HCT116 (cell line): ENCODE measurements around the gene NEURL2.

ENCODE experiments used
- ATF3 ChIP-seq: IDR thresholded peaks from 2 replicates; pipeline ENCODE4 v1.6.1; 2012
- CEBPB ChIP-seq: IDR thresholded peaks from 2 replicates; pipeline ENCODE4 v1.6.1; 2012; ENCODE audit warnings: low read depth
- CTCF ChIP-seq, 3 experiments: fragments of 200-600 bp in 1 of 3; sonication (generic) in 1 of 3; IDR thresholded peaks in 2 of 3; conservative IDR thresholded peaks in 1 of 3; 2 replicates each; pipeline ENCODE4 v1.5.1; 2012 to 2017; ENCODE audit warnings: low read depth in 2 of 3, low read length in 2 of 3, antibody characterized with exemption in 1 of 3, borderline replicate concordance in 1 of 3, control low read depth in 1 of 3, mild to moderate bottlenecking in 1 of 3, mixed read lengths in 1 of 3, mixed run types in 1 of 3, moderate library complexity in 1 of 3; ENCODE audit not compliant: insufficient read depth in 1 of 3
- EZH2 ChIP-seq: fragments of 200-600 bp; sonication (generic); IDR thresholded peaks from 2 replicates; pipeline ENCODE4 v1.6.1; 2017; ENCODE audit warnings: antibody characterized with exemption, mixed run types
- EZH2phosphoT487 ChIP-seq: fragments of 200-600 bp; IDR thresholded peaks from 2 replicates; pipeline ENCODE4 v1.6.1; 2018; ENCODE audit warnings: antibody characterized with exemption, borderline replicate concordance
- MAX ChIP-seq: IDR thresholded peaks from 2 replicates; pipeline ENCODE4 v1.6.1; 2012
- POLR2A ChIP-seq: IDR thresholded peaks from 2 replicates; pipeline ENCODE4 v1.7.0; 2011; ENCODE audit warnings: borderline replicate concordance; ENCODE audit not compliant: insufficient read depth, insufficient read length; ENCODE audit errors: extremely low read depth
- POLR2AphosphoS5 ChIP-seq: IDR thresholded peaks from 2 replicates; pipeline ENCODE4 v1.6.1; 2011; ENCODE audit warnings: mild to moderate bottlenecking, low read depth, low read length, moderate library complexity
- SIN3A ChIP-seq: IDR thresholded peaks from 2 replicates; pipeline ENCODE4 v1.6.1; 2012; ENCODE audit warnings: low read depth
- SP1 ChIP-seq: IDR thresholded peaks from 2 replicates; pipeline ENCODE4 v1.6.1; 2012; ENCODE audit warnings: low read depth
- TF ChIP-seq, protein P1 (sequence below): IDR thresholded peaks from 2 replicates; pipeline ENCODE4 v1.6.1; 2012; ENCODE audit warnings: low read depth

DNA sequence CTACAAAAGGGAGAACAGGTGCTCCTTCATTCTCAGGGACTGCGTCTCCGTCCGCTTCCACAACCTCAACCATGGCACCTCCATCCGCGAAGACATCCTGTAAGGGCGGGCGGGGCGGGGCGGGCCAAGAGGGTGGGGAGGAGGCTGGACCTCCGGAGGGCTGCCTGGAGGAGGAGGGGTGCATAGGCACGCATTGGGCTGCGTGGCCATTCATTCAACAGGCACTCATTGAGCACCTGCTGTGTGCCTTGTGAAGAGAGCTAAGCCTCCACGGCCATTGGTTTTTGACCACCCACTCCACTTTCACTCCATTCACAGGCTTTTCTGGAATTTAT, 33.2 kb downstream of the NEURL2 start:
- TF ChIP-seq CTCF (IDR thresholded peaks at IDR 0.05 in 2 of 3, conservative IDR thresholded peaks at IDR 0.05 in 1 of 3; ENCODE audit: borderline replicate concordance in 1 of 3, insufficient read depth in 1 of 3, low read depth in 2 of 3, low read length in 2 of 3), result no peak
- no peak for TF ChIP-seq POLR2AphosphoS5
- no peak for TF ChIP-seq SIN3A
- no peak for TF ChIP-seq POLR2A
- no peak for TF ChIP-seq SP1
- TF ChIP-seq EZH2, result no peak
- no peak for TF ChIP-seq EZH2phosphoT487
- TF ChIP-seq ATF3, result no peak
- no peak for TF ChIP-seq MAX
- no peak for TF ChIP-seq CEBPB
- TF ChIP-seq, protein P1, sequence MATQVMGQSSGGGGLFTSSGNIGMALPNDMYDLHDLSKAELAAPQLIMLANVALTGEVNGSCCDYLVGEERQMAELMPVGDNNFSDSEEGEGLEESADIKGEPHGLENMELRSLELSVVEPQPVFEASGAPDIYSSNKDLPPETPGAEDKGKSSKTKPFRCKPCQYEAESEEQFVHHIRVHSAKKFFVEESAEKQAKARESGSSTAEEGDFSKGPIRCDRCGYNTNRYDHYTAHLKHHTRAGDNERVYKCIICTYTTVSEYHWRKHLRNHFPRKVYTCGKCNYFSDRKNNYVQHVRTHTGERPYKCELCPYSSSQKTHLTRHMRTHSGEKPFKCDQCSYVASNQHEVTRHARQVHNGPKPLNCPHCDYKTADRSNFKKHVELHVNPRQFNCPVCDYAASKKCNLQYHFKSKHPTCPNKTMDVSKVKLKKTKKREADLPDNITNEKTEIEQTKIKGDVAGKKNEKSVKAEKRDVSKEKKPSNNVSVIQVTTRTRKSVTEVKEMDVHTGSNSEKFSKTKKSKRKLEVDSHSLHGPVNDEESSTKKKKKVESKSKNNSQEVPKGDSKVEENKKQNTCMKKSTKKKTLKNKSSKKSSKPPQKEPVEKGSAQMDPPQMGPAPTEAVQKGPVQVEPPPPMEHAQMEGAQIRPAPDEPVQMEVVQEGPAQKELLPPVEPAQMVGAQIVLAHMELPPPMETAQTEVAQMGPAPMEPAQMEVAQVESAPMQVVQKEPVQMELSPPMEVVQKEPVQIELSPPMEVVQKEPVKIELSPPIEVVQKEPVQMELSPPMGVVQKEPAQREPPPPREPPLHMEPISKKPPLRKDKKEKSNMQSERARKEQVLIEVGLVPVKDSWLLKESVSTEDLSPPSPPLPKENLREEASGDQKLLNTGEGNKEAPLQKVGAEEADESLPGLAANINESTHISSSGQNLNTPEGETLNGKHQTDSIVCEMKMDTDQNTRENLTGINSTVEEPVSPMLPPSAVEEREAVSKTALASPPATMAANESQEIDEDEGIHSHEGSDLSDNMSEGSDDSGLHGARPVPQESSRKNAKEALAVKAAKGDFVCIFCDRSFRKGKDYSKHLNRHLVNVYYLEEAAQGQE, result no peak
